ENCODE results near the gene SHISAL1.

The SHISAL1 gene

DNA sequence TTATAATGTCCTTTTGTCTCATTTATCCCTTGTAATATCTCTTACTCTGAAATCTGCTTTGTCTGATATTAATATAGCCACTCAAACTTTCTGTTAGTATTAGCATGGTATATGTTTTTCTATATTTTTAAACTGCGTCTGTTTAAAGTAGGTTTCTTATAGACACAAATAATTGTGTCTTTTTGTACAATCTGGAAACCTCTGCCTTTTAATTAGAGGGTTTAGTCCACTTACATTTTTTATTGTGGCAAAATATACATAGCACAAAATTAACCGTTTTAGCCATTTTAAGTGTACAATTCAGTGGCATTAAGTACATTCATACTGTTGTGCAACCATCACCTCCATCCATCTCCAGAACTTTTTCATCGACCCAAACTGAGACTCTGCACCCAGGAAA lies 103.4 kb downstream of the SHISAL1 start:
- no peak for DNase-seq (ENCODE audit: low spot score)

DNA sequence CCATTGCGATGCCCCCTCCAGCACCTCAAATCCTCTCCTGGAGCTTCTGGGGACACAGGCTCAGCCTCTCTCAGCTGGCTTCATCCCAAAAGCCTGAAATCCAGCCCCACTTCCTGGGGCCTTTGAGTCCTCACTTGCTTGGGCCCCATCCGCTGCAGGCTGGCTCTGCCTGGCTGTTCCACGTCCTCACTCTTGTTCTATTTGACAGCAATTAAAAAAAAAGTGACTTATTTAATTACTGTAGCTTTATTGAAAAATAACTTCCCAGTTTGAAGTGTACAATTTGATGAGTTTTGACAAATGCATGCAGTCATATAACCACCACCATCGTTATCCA lies 104.8 kb downstream of the SHISAL1 start:
- no peak for DNase-seq (ENCODE audit: low spot score)

DNA sequence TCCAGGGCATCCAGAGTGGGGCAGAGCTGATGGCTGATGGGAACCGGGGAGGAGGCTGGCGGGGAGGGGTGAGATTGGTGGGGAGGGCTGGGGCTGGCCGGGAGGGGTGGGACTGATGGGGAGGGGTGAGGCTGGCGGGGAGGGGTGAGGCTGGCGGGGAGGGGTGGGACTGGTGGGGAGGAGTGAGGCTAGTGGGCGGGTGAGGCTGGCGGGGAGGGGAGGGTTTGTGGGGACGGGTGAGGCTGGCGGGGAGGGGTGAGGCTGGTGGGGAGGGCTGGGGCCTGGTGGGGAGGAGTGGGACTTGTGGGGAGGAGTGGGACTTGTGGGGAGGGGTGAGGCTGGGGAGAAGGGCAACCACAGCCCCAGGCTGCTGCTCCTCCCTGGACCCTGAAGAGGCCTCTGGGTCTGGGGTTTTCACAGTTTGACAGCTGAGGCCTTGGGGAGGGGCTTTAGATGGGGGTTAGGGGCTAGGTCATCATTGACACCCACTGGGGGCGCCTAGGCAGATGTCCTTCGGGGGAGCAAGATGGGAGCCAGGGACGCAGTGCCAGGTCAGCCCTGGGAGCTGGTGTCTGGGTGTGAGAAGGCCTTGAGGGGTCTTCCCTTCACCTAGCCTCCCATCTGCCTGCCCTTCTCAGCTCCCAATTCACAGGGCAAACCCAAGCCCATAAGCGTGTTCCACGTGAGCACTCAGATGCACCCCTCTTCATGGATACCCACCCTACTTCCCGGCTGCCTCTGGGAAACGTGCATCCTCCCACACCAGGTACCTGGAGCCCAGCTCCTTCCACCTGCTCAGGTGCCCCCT lies 105.4 kb downstream of the SHISAL1 start:
- no peak for DNase-seq (ENCODE audit: low spot score)

DNA sequence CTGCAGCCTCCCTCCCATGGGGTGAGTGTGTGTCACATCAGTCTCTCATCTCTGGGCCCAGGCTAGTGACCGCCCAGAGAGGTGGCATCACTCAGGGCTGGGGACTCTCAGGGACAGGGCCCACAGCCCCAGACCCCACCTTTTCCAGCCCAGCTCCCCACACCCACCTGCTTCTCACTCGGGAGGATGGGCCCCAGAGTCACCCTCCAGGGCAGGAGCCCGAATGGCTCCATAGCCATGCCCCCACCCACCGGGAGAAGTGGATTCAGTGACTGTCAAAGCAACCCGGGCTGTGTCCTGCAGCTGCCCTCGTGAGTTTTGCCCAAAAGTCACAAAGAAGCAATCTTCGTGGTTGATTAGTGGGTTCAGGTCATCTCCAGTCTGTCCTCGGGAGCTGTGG lies 106.1 kb downstream of the SHISAL1 start:
- no peak for DNase-seq (ENCODE audit: low spot score)

DNA sequence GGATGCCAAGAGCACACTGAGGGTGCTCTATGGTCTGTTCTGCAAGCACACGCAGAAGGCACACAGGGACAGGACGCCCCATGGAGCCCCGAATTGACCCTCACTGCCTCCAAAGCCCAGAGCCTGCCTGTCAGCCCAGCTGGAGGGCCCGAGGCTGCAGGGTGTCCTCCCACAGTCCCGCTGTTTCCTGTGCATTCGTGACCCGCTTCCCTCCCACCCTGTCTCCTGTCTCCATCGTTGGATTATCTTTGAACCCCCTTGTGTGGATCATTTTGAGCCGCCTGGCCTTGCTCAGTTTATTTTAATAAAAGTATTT lies 106.5 kb downstream of the SHISAL1 start:
- no peak for DNase-seq (ENCODE audit: low spot score)

DNA sequence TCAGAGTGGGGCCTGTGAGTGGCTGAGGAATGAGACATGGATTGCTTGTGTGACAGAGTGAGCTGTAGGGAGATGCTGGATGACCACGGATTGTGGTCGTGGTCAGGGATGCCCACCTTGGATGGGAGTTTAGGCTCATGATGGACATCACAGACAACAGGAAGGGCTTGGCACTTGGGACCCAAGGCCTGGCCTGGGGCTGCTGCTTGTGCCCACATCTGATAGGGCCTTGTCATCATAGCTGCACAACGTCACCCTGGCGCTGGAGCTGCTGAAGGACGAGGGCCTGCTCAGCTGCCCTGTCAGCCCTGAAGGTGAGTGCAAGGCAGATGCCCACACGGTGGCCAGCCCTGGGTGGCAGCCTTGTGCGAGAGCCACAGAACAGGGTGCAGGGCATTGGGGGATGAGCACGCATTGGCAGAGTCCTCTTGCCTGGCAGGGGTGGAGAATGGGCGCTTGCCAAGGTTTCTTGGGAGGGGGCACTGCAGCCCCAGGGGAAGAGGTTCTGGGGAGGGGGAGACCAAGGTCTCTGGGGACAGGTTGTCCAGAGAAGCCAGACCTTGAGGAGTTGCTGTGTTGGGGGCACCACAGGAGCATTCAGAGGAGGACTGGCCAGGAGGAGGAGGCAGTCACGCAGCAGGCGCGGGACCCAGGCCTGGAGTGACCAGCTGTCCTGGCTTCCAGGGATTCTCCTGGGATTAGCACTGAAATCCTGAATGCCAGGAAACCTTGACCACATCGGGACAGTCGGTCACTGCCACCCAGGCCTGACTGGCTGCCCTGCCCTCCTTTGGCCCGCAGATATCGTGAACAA lies 107.0 kb downstream of the SHISAL1 start:
- DNase-seq (ENCODE audit: low spot score), result no peak

DNA sequence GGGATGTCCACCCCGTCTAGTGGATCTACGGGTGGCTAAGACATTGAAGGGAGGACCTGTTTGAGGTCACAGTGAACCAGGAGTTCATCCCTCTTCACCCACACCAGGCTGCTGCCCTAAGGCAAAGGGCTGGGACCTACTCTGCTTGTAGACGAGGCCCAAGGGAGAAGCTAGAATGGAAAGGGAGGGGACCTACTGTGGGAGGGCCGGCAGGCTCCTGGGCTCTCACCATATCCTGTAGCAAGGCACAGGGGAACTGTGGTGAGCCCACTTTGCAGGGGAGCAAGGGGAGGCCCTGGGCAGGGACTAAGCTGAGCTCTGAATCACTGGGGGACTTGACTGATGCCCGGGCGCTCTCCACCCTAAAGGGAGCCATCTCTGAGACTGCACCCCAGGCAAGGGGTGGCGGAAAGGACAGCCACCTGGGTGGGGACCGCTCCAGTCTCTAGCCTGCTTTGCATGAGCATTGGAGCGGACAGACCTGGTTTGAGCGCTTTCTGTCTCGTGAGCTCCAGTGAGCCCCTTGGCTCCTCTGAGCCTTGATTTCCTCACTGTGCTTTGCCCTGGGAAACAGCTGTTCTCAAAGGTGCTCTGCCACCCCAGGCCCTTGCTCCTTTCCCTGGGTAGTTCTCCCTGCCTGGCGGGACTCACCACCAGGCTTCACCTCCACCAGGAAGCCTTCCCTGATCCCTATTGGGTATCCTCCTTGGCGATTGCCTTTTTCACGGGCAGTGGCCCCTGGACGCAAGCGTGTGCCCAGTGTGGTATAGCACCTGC lies 107.8 kb downstream of the SHISAL1 start:
- no peak for DNase-seq (ENCODE audit: low spot score)

DNA sequence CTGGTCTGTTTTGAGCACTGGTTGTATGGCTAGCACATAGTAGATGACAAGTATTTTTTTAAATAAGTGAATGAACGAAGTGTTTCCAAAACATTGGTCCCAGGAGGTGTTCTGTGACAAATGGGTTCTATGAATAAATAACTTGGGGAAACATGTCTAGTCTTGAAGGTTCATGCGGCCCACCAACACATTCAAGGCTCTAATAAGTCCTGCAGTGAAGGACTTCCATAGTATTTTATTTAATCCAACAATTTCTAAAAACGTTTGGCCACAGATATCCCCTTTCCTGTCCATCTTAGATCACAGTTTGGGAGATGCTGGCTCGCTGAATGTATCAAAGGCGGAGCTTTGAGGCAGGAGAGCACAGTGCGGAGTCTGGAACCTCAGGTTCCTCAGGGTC lies 109.5 kb downstream of the SHISAL1 start:
- DNase-seq (ENCODE audit: low spot score), result no peak

DNA sequence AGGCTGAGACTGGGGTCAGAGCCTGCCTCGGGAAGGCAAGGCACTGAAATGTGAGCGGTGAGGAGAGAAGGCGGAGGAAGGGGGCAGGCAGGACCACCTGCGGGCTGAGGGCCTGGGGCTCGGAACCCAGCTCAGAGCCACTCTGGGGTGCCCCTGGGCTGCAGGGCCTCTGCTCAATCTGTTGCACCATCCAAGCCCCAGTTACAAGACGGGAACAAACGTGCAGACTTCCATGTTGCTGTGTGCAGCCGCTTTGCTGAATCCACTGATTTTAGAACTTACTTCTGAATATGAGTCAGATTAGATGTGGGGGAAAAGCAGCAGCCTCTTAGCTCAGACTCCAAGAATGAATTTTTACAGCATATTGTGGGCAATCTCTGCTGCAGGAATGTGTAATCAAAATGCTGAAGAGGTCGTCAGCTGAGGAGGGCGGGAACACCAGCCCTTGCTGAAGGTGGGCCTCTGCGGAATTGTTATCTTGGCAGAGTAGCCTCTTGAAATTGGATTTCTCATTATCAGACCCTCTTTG lies 110.4 kb downstream of the SHISAL1 start:
- peak; percentile 87 for DNase-seq (ENCODE audit: low spot score)

DNA sequence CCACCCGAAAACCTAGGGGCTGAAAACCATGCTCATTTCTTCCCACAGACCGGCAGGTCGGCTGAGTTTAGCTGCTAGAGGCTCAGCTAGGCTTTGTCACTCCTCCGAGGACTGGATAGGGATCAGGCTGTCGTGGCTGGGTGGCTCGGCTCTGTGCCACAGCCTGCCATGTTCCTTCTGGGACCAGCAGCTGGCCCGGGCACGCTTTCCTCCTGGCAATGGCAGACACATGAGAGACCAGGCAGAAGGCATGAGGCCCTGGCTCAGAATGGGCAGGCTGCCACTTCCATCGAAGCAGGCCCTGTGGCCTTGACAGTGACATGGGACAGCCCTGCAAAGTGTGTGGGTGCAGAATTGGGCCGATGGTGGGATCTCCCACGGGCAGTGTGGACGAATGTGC lies 111.1 kb downstream of the SHISAL1 start:
- DNase-seq (ENCODE audit: low spot score), result no peak

DNA sequence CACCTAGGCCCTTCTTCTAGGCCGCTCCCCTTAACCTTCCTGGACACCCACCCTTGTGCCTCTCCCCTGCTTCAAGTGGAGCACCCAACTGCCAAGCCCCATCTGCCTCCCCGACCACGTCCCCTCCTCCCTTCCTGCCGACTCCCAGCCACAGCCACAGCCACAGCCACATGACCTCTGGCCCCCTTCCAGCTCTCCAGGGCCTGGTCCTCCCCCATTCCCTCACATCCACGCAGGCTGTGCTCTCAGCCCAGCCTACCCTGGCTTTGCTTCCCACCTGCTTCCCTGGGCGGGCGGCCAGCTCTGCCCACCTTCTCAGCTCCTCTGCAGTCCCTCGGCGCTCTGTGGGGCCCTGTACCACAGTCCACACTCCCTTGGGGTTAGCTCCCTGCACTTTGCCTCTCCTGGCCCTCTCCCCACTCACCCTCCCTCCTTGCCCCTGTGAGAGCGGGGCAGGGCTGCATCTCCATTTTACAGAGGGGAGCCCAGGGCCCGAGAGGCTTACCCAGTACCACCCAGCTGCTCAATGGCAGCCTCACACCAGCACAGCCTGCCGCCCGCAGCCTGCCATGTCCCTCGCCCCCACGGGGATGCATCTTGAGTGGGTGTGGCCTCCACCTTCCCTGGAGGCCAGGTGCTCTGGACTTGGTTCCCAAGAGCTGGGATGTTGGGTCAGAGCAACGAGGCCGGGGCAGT lies 111.7 kb downstream of the SHISAL1 start:
- DNase-seq (ENCODE audit: low spot score), result no peak

DNA sequence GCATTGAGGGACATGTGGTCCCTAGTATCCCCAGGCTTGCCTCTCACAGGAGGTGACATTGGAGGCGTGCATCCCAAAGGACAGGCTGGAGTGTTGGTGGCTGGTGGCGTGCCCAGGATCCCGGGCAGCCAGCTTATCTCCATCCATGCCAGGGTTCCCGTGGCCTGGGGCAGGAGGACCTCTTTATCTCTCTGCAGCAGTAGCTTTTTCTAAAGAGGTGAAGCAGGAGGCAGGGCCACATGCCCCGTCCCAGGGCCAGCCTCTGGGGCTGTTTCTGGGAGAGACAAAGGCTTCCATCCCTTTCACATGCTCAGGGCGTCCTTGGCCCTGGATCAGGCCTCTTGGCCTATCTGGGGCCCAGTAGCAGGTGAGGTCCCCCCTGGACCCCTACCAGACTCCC lies 112.3 kb downstream of the SHISAL1 start:
- no peak for DNase-seq (ENCODE audit: low spot score)

DNA sequence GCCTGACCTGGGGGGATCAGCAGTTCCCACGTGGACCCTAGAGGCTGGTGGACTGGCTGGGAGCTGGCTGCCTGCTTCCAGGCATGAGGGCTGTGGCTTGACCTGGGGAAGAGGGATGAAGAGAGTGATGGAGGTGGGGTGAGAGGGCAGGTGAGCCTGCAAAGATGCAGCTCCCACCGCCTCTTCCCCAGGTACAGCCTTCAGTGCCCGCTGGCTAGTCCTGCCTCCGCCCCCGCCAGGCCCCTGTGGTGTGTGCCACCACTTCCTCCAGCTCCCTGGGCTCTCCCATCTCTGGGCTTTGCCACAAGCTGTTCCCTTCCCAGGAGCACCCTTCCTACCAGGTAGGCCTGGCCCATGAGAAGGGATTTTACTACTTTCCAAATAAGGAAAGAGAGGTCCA lies 112.9 kb downstream of the SHISAL1 start:
- no peak for DNase-seq (ENCODE audit: low spot score)

DNA sequence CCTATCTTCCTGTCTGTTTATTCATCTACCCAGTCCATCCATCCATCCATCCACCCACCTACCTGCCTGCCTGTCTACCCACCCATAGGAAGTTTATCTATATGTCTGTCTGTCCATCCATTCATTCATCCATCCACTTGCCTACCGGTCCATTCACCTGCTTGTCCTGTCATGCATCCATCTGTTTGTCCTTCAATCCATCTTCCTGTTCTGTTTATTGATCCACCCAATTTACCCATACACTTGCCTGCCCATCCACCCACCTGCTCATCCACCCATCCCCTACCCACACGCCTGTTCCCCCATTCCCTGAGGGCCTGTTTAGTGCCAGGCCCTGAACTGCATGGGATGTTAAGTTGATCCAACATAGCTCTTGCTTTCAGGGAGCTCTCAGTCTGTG lies 113.6 kb downstream of the SHISAL1 start:
- no peak for DNase-seq (ENCODE audit: low spot score)

DNA sequence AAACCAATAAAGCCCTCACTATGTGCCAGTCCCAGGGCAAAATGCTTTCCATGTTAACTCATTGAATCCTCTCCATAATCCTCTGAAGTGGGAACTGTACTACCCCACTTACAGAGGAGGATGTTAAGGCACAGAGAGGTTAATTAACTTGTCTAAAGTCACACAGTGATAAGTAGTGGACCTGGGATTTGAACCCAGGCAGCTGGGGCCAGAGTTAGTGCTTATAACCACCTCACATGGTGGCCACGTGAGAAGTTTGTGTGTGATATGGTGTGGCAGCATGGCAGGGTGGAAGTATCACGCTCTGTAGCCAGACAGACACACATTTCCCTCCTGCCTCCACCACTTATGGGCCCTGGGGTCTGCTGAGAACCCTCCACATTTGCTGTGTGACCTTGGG lies 115.5 kb downstream of the SHISAL1 start:
- DNase-seq (ENCODE audit: low spot score), result no peak

DNA sequence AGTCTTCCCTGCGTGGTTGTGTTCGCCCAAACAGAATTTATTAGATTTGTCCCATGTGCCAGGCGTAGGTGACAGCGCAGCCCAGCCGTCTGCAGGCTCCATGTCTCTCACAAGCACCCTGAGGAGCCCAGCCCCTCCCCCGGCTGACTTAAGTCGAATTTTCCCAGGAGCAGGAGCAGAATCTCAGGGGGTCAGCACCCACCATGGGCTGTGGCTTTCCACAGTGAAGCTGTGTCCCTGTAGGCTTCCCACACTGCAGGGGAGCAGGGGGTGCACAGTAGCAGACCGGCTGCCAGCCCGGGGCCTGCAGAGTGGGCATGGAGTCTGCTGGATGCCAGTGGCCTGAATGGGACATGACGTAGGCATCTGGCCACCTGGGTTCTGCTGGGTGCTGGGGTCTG lies 116.0 kb downstream of the SHISAL1 start:
- DNase-seq (ENCODE audit: low spot score), result no peak

DNA sequence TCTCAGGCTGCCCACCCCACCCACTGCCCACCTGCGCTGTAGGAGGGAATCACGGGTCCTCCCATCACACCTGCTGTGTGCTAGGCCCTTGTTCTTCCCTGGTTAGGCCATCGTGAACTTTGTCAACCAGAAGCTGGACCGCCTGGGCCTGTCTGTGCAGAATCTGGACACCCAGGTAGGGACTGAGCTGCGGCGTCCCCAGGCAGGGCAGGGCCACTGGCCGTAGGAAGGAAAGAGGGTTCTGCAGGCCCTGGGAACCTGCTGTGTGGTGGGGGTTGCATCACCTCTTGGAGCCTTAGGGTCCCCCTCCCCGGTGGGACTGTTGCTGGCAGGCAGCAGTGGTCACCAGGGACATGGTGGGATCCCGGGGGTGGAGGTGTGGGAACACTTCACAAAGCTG lies 116.5 kb downstream of the SHISAL1 start:
- no peak for DNase-seq (ENCODE audit: low spot score)

DNA sequence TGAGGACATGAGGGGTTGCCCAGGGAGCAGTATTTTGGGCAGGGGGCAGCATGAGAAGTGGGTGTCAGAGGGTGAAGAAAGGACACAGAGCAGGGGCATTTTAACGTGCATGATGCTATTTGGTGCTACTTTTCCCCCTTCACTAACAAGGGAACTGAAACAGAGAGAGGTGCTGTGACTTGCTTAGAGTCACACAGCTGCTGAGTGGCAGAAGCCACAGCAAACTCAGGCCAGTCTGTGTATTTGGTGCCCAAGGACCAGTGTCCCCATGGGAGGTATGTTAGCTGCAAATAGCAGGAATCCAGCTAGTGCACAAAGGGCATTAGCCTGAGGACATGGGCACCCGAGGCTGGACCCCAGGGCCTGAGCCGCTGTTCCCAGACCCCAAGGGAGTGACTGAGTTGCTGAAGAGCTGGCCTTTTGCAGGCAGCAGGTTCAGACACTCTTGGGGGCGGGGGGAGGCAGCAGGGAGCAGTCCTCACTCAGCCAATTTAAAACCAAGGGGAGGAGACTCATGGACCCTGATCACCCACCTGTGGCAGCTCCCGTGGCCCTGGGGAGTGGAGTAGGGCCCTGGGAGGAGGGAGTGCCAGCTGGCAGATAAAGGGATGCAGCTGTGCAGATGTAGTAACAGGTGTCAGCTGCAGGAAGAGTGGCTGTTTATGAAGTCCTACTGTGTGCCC lies 117.4 kb downstream of the SHISAL1 start:
- no peak for DNase-seq (ENCODE audit: low spot score)

DNA sequence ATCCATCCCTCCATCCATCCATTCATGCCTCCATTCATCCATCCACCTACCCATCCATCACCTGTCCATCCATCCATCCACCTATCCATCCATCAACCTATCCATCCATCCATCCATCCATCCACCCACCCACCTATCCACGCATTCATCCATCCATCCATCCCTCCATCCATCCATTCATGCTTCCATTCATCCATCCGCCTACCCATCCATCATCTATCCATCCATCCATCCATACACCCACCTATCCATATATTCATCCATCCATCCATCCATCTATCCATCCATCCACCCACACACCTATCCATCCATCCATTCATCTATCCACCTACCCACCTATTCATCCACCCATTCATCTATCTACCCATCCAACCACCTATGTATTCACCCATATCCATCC lies 118.2 kb downstream of the SHISAL1 start:
- no peak for DNase-seq (ENCODE audit: low spot score)

Data from GM03348 (cell line).